ENCODE measurements around the gene BRINP2.

The BRINP2 gene

DNA sequence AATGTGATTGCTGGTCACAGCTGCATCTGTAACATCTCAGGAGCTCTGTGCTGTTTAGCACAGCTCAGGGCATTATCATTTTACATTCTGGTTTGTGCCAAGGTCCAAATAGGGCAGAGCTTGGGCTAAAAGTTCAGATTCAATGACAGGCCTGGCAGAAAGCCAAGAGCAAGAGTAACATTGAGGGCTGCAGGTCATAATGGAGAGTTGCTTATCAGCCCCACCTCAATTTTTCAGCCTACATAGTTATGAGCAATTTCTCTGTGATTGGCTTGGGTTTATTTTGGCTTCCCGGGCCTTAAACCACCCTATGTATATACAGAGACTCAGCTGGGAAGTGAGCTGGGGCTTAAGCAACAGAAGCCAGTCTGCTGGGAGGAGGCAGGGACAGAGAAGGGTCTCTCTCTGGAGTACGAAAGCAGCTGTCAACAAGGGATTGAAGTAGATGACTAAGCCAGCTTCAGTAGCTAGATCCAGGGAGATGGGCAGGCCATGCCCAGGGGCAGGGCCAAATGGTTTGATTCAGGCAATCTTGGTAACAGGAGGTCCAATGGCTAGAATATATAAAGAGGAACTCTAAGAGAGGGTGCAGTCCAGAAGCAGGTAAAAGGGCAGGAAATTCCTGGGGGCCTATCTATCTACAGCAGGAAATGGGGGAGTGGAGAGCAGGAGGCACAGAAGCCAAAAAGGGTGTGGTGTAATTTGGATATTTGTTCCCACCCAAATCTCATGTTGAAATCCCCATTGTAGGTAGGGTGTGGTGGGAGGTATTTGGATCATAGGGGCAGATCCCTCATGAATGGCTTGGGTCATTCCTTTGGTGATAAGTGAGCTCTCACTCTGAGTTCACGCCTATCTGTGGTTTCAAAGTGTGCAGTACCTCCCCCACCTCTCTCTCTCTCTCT lies 49.0 kb downstream of the BRINP2 start:
- DNase-seq (ENCODE audit: low read depth): no peak

DNA sequence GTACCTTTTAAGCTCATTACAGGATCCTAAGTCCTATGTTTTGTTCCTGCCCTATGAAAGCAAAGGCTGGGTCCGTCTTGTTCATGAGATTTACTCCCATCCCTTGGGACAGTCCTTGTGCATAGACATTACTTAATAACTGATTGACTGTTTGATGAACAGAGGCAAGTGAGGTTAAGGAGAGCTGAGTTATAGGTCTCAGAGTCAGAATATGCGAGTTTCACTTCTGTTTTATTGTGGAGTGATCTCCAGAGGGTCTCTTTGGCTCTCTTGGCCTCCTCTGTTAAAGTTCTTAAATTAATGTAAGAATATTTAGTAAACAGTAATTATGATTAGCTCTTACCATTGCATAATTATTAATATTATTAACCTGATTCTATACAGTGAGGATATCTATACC lies 52.6 kb downstream of the BRINP2 start:
- no peak for DNase-seq (ENCODE audit: low read depth)

DNA sequence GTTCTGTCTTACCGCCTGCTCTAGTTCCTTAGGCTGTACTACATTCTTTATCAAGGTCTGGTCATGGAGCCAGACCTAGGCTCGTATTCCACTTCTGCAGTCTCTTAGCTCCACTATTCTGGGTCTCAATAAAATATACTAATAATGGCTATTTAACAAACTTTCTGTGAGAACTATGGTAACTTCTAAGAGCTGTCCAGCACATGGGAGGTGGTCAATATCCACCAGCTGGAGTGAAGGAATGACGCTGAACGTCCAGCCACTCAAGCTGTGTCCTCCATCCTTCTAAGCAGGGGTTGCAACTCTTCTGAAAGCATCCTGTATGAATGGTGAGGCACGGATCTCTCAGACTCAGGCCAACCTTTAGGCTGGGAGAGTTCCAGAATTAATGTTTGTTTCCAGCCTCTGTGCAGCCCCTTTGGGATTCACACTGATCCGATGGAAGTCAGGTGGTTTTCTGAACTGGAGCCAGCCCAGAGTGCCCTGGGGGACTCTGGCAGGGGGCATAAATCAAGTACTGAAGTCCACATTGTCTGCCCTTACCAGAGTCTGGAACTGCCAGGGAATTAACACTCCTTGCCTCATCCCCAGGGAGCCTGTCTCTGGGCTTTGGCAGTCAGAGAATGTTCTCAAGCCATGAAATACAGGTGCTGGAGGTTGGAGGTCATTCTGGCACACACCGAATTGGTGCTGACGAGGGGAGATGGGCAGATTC lies 57.4 kb downstream of the BRINP2 start:
- DNase-seq (ENCODE audit: low read depth): no peak

DNA sequence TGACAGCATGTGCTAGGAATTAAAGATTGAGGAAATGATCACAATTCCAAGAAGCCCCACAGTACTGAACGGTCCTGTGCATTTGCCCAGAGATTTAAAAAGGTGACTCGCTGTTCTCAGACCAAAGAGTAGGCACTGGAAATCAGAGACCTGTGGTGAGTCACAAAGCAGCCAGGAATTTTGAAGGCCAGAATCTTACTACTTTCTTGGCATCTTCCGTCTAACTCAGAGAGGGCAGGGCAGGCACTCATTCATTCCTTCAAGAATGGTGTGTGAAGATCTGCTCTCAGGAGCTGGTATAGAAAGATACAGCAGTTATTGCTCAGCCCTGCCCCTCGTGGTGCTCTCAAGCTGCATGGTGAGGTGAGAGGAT lies 57.9 kb downstream of the BRINP2 start:
- no peak for DNase-seq (ENCODE audit: low read depth)

DNA sequence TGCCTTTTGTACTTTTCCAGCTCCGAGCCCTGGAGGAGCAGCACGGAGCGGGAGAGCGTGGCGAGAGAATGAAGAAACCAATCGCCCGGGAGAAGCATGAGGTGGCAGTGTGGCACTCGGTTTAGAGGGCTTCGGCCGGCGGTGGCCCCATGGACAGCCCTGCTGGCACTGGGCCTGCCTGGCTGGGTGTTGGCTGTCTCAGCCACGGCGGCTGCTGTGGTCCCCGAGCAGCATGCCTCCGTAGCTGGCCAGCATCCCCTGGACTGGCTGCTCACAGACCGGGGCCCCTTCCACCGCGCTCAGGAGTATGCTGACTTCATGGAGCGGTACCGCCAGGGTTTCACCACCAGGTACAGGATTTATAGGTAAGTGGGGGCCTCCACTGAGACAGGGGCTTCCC lies 59.0 kb downstream of the BRINP2 start:
- DNase-seq (ENCODE audit: low read depth): no peak

DNA sequence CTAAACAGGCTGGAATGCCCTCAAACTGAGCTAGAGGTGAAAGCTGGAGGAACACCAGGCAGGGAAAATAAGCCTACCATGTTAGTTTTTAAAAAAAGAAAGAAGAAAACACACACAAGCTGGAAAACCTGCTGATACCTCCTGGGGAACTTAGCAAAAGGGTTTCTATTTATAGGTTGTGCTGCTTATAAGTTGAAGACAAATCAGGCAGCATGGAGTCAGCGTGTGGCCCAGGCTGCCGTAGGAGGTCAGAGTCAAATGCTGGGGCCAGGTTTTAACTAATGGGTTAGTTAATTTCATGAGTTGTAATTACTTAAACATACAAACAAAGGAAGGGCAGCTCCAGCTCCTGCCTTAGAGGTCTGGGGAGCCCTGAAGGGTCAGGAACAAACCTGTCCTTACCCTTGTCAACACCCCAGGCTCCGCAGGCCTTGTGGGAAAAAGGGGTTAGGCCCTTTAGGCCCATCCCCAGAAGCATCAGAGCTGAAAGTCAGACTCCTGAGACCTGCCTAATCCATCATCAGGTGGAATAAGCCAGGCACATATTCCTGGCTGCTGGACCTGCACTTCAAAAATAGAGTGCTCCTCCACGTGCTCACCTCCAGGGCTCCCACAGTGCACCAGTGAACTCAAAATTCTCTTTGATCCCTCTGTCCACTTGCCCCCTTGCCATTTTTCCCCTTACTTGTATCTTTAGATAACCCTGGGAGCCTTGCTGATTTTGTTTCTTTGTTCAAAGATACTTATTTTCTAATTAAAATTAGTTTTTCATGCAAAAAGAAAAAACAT lies 59.7 kb downstream of the BRINP2 start:
- no peak for DNase-seq (ENCODE audit: low read depth)

- no peak for DNase-seq (ENCODE audit: low read depth)
These were observed 64.6 kb downstream of the BRINP2 start for GRCh38 chr1:177235350-177235749.

- no peak for DNase-seq (ENCODE audit: low read depth)
These were observed 66.2 kb downstream of the BRINP2 start for GRCh38 chr1:177236962-177237361.

GRCh38 chr1:177238967-177239366 lies 68.2 kb downstream of the BRINP2 start:
- no peak for DNase-seq (ENCODE audit: low read depth)

DNA sequence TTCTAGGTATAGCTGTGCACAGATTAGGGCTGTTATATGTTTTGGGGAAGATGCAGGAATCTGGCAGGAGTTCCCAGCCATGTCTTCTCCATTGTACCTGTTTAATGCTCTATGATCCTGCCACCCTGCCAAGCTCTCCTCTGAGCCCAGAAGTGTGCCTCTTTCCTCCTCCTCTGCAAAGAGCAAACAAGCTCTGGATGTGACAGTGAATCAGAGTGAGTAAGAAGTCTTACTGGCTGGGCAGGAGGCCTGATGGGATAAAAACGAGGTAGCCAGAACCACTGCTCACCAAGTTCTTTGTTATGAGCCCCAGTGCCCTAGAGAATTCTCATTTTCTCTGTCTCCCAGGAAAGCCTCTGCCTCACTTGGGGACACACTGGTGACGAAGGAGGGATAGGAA lies 69.0 kb downstream of the BRINP2 start:
- no peak for DNase-seq (ENCODE audit: low read depth)

- no peak for DNase-seq (ENCODE audit: low read depth)
These were observed 73.0 kb downstream of the BRINP2 start for GRCh38 chr1:177243773-177244172.

DNA sequence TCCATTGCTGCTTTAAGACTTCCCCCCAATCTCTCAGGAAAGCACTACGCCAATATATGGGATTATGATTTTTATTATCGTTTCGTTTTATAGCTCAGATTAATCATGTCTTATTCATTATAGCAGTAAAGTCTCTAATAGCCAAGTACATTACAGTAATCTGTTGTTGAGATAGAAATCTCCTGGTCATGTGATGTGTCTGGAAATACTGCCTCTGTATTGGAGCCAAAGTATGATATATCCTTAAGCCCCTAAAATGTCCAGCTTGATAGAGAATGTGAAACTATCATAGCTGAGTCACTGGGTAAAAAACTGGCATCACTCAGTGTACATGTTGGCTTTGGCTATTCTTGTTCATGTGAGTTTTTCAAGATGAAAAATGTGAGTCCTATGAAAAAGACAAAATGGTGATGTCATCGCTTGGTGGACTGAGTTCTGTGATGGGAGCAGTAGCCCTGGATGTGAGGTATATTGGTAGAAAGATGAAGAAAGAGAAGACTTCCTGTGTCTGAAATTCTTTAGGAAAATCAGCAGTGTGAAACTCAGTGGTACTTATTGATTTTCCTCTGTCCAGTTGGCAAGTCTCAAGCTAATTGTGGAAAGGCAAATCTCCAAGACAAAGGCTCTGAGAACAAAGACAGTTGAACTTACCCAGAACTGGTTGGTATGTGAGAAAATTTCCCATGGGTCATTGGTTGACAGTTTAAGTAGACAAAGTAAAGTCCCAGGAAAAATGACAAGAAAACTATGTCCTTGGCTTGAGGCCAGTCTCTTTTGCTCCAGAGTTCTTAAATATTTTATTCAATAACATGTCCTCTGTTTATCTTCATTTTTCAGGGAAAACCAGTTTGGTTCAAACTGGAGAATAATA lies 76.2 kb downstream of the BRINP2 start:
- no peak for DNase-seq (ENCODE audit: low read depth)

DNA sequence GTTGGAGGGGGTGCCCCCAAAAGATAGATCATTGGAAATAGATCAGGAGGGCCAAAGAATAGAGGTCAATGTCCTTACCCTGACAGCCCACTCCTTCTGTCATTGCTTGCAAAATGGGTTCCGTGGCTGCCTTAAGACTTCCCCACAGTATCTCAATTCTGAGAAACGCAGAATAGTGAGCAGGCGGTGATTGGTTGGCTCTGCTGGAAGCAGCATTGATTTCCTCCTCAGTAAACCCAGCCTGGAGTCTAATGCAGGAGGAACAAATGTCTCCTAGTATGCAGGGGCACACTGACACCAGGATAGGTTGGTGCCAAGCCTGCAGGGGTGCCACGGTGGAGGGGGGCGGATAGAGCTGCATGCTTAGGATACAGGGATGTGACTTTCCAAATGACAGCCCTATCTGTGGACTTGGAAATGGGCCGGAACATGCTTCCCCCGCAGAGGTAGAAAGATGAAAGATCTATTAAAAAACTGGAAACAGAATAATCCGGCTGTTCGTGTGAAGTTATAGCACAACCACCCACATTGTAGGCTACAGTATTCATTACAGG lies 76.9 kb downstream of the BRINP2 start:
- DNase-seq (ENCODE audit: low read depth): no peak

DNA sequence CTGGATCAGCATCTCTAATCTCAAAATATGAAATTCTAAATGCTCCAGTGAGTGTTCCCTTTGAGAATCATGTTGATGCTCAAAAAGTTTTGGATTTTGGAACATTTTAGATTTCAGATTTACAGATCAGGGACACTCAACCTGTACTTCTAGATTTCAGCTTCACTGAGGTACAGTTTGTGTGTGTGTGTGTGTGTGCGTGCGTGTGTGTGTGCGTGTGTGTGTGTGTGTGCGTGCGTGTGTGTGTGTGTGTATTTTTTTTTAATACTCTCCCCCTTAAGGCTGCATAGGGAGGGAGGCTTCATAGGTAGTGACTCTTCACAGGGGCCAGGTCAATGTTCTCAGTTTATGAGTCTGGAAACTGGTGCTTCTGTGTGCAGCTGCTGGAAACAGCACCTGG lies 77.5 kb downstream of the BRINP2 start:
- no peak for DNase-seq (ENCODE audit: low read depth)

DNA sequence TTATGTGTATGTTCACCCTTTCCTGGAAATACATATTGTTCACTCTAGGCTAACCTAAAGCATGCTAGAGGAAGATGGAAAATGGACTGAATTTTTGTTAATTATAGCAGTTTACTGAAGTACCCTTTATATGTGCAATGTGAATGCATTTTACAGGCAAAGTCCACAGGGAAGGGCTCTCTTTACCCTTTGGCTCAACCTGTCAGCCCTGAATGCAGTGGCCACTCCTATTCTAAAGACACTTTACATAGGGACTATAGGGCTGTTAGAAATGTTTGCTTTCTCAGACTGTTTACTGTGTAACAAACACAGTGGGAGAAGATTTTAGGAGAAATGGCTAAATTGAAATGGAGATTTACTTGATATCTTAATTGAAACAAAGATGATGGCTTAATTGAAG lies 78.5 kb downstream of the BRINP2 start:
- no peak for DNase-seq (ENCODE audit: low read depth)

DNA sequence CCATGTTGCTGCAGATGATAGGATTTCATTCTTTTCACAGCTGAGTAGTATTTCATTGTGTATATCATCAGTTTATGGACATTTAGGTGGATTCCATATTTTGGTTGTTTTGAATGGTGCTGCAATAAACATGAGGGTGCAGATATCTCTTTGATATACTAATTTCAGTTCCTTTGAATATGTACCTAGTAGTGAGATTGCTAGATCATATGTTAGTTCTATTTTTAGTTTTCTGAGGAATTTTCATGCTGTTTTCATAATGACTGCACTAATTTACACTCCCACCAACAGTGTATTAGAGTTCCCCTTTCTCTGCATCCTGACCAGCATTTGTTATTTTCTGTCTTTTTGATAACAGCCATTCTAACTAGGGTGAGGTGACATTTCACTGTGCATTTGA lies 82.1 kb downstream of the BRINP2 start:
- no peak for DNase-seq (ENCODE audit: low read depth)

GRCh38 chr1:177255411-177255810 lies 84.7 kb downstream of the BRINP2 start:
- no peak for DNase-seq (ENCODE audit: low read depth)

GRCh38 chr1:177256153-177257075 lies 85.7 kb downstream of the BRINP2 start:
- peak; percentile 40 for DNase-seq (ENCODE audit: low read depth)

DNA sequence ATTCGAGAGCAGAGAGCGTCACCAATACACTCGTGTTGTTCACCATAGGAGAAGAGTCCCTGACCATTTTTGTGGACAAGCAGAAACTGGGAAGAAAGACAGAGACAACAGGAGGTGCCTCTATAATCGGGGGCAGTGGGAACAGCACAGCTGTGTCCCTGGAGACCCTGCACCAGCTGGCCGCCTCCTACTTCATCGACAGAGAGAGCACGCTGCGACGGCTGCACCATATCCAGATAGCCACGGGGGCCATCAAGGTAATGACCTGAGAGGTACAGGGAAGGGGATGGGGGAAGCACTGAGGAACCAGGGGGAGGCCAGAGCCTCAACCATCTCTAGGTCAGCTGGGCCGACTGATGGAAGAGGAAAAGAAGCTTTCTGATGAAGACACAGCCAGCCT lies 86.4 kb downstream of the BRINP2 start:
- DNase-seq (ENCODE audit: low read depth): no peak

- no peak for DNase-seq (ENCODE audit: low read depth)
These were observed 86.8 kb downstream of the BRINP2 start for GRCh38 chr1:177257576-177257975.

Measured in fibroblast of gingiva (primary cell).